ENCODE results near the gene COL9A2. TPM values are rescaled to one million over a fixed set of nuclear protein-coding genes. Genes with fewer than 3 reads are reported as not detected.
"Not testable (repeated sequence)": the region's sequence is repeated elsewhere in the genome, so short reads cannot be mapped to it uniquely, and the experiment has no call there.

COL9A2 gene
- total RNA-seq, 3 donors from 2014 or later, result 3.4 to 11.2 (median 4.8) TPM

DNA sequence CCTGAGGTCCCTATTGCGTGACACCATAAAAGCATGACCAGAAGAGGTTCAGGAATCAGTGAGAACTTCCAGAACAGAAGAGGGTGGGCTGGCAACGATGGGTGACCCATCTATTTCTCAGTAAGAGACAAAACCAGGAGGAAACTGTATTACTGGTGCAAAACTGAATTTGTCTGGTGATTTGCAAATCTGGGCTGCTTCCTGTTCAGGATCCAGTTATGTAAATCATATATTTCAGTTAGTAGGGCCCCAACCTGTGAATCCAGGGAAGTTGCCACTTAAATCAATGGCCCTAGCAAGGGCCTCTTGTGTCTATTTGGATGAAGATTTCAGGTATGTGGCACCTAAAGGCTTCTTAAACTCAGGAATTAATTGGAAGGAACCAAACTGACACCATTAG, 33.3 kb upstream of the COL9A2 start:
- Histone ChIP-seq H3K9me3 (no peaks in the 10 kb centered on the region), H3K36me3 (ENCODE audit: low read depth) (no peaks in the 10 kb centered on the region), H3K4me1 (ENCODE audit: low read depth) (no peaks in the 10 kb centered on the region), H3K4me3 (no peak overlapping the region)
- ATAC-seq, result no peak
- intact Hi-C loops (cut with DNase I, micrococcal nuclease), result loop anchor here in 1 of 2 donors (10.0 kb wide), 1 partner anchor 54 kb away; no protein-coding TSS in a partner anchor
- TF ChIP-seq, protein P1, sequence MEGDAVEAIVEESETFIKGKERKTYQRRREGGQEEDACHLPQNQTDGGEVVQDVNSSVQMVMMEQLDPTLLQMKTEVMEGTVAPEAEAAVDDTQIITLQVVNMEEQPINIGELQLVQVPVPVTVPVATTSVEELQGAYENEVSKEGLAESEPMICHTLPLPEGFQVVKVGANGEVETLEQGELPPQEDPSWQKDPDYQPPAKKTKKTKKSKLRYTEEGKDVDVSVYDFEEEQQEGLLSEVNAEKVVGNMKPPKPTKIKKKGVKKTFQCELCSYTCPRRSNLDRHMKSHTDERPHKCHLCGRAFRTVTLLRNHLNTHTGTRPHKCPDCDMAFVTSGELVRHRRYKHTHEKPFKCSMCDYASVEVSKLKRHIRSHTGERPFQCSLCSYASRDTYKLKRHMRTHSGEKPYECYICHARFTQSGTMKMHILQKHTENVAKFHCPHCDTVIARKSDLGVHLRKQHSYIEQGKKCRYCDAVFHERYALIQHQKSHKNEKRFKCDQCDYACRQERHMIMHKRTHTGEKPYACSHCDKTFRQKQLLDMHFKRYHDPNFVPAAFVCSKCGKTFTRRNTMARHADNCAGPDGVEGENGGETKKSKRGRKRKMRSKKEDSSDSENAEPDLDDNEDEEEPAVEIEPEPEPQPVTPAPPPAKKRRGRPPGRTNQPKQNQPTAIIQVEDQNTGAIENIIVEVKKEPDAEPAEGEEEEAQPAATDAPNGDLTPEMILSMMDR (IDR thresholded peaks at IDR 0.05), result no peak
- no peak for DNase-seq

DNA sequence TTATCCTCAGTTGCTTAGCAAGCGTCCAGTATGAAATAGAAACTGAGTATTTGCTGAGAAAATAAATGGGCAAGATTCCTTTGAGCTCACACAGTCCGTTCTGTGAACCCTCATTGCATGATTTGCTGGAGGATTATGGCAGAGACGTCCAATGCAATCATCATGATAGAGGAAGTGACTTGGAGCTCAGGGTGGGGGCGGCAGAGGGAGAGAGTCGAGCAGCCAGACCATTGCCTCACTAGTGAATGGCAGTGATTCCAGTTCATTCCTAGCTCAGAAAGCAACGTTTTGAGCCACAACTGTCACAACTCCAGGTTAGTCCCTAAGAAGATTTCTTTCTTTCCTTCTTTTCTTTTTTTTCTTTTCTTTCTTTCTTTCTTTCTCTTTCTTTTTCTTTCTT, 27.5 kb upstream of the COL9A2 start:
- DNase-seq, result peak in 2 of 3 donors; percentile 35 to 62

DNA sequence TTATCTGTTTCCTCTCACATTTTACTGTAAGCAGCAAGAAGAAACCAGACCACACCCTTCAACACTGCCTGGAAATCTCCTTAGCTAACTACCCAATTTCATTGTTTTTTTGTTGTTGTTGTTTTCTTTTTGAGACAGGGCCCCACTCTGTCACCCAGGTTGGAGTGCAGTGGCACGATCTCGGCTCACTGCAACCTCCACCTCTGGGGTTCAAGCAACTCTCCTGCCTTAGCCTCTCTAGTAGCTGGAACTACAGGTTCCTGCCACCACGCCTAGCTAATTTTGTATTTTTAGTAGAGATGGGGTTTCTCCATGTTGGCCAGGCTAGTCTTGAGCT, 25.3 kb upstream of the COL9A2 start:
- H3K4me1 ChIP-seq (ENCODE audit: low read depth); H3K9me3 ChIP-seq; ATAC-seq; H3K4me3 ChIP-seq; H3K36me3 ChIP-seq (ENCODE audit: low read depth); intact Hi-C loops (cut with DNase I, micrococcal nuclease); DNase-seq: not testable (repeated sequence)

More for the DNA sequence above, 27.5 kb upstream of the COL9A2 start:
- TF ChIP-seq, protein P1 (IDR thresholded peaks at IDR 0.05), result no peak
- H3K4me1 ChIP-seq (ENCODE audit: low read depth), result no peaks in the 10 kb centered on the region
- H3K9me3 ChIP-seq, result no peaks in the 10 kb centered on the region
- H3K4me3 ChIP-seq, result no peak overlapping the region
- intact Hi-C loops (cut with DNase I, micrococcal nuclease), result no loop called here
- no peaks in the 10 kb centered on the region for H3K36me3 ChIP-seq (ENCODE audit: low read depth)
- ATAC-seq, result peak; percentile 72

GRCh38 chr1:40341491-40342380, 24.6 kb upstream of the COL9A2 start:
- H3K9me3 ChIP-seq, result no peaks in the 10 kb centered on the region
- no peak overlapping the region for H3K4me3 ChIP-seq
- ATAC-seq, result no peak
- no peaks in the 10 kb centered on the region for H3K4me1 ChIP-seq (ENCODE audit: low read depth)
- H3K36me3 ChIP-seq (ENCODE audit: low read depth), result no peaks in the 10 kb centered on the region
- TF ChIP-seq, protein P1 (IDR thresholded peaks at IDR 0.05), result no peak
- intact Hi-C loops (cut with DNase I, micrococcal nuclease), result no loop called here
- no peak for DNase-seq

DNA sequence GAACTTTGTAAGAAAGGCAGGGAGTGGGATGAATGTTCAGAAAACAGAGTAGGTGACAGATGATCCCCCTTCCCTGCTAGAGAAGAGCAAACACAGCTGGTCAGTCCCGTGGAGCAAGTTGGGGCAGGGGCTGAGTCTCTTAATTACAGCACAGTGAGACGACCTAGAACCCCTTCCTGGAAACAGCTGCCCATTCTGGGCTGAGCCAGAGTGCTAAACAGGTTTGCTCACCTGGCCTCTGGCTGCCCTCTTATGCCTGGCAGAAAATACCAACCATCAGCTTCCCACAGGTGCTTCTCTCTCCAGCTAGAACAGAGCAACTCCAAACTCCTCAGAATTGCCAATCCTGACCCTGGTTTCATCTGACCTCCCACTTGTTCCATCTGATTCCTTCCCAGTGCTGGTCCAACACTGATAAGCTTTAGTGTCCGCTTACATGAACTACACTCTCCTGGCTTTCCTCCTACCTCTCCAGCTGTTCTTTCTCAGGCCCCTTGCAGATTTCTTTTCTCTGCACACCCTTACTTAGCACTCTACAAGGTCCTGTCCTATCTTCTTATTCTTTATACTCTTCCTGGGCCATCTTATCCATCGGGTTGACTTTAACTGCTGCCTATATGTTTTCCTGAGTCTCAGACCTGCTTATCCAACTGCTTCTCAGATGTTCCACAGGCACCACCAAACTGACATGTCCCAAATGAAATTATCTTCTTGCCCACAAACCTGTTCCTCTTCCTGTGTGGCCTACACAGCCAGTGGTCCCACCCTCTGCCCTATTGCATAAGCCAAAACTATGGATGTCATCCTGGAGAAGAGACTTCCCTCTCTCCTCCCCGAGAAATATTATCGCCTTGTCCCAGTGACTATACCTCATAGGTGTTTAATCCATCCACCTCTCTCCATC, 22.6 kb upstream of the COL9A2 start:
- H3K9me3 ChIP-seq, result no peaks in the 10 kb centered on the region
- H3K4me3 ChIP-seq, result no peak overlapping the region
- no peaks in the 10 kb centered on the region for H3K4me1 ChIP-seq (ENCODE audit: low read depth)
- no peak for DNase-seq
- no peak for ATAC-seq
- TF ChIP-seq, protein P1 (IDR thresholded peaks at IDR 0.05), result no peak
- intact Hi-C loops (cut with DNase I, micrococcal nuclease), result loop anchor here (2.0 to 10.0 kb wide), 2 partner anchors 187 to 195 kb away; no protein-coding TSS in a partner anchor
- no peaks in the 10 kb centered on the region for H3K36me3 ChIP-seq (ENCODE audit: low read depth)
